PC-3 (cell line): Measurements from ENCODE around the gene NUTM2B.
"Not testable (repeated sequence)": the region's sequence is repeated elsewhere in the genome, so short reads cannot be mapped to it uniquely, and the experiment has no call there.

Source experiments
- CTCF ChIP-seq: fragments of 300-600 bp; sonication (generic); conservative IDR thresholded peaks from 2 replicates; pipeline ENCODE4 v1.5.1; 2017; ENCODE audit warnings: antibody characterized with exemption, low read depth, mild to moderate bottlenecking, low read length
- EZH2 ChIP-seq: fragments of 300-600 bp; sonication (generic); IDR thresholded peaks from one replicate; pipeline ENCODE4 v1.6.1; 2017; ENCODE audit warnings: antibody characterized with exemption, mild to moderate bottlenecking, low read length; ENCODE audit not compliant: unreplicated experiment

- TF ChIP-seq EZH2, CTCF: not testable (repeated sequence)
Observed at GRCh38 chr10:79700381-79700944, 2.6 kb upstream of the NUTM2B start.
